Caco-2 (cell line): ENCODE results near the gene NEK7. TPM values are rescaled to one million over a fixed set of nuclear protein-coding genes. Genes with fewer than 3 reads are reported as not detected.

ENCODE experiments used
- BruUV-seq: library from RNA; stranded (reverse); fragments of 400-500 nt; replicated peaks from 2 replicates; lab custom pipeline; 2021; lab: Mats Ljungman, UMichigan
- CTCF ChIA-PET: fragments of 300-600 bp; sonication (Branson Sonifier 250); formaldehyde crosslinking; loops from one replicate; lab custom pipeline; 2022; ENCODE audit warnings: antibody characterized with exemption; lab: Charles Lee
- POLR2A ChIA-PET: fragments of 300-600 bp; sonication (Branson Sonifier 250); formaldehyde crosslinking; loops from one replicate; lab custom pipeline; 2022; ENCODE audit warnings: antibody characterized with exemption; lab: Charles Lee
- DNase-seq, 2 experiments: peaks; one replicate each; pipeline versions ENCODE4 v3.0.0 to v3.0.0-alpha.2; 2020 to 2022
- H3K27me3 ChIP-seq: replicated peaks from 2 replicates; pipeline ENCODE4 v1.6.0; 2011; ENCODE audit warnings: low read length; ENCODE audit not compliant: control insufficient read depth, insufficient read depth
- H3K36me3 ChIP-seq: 2 replicates; pipeline ENCODE4 v1.5.1; 2011; ENCODE audit warnings: low read length; ENCODE audit not compliant: control insufficient read depth, insufficient read depth
- H3K4me1 ChIP-seq: fragments of 250-450 bp; sonication (Bioruptor Pico); 2 replicates; pipeline ENCODE4 v1.5.1; 2020; ENCODE audit warnings: mild to moderate bottlenecking
- H3K4me3 ChIP-seq: 2 replicates; pipeline ENCODE4 v1.5.1; 2011; ENCODE audit warnings: low read depth, mild to moderate bottlenecking, control low read depth, low read length
- H3K9me3 ChIP-seq: fragments of 250-450 bp; sonication (Bioruptor Pico); 2 replicates; pipeline ENCODE4 v1.5.1; 2020; ENCODE audit warnings: mild to moderate bottlenecking, moderate library complexity
- H3K27ac Mint-ChIP-seq: one replicate; pipeline ENCODE4 v1.8.0; 2022; ENCODE audit warnings: mixed read lengths; ENCODE audit not compliant: unreplicated experiment
- H3K27me3 Mint-ChIP-seq: one replicate; pipeline ENCODE4 v1.8.0; 2022; ENCODE audit warnings: mixed read lengths; ENCODE audit not compliant: insufficient read depth, unreplicated experiment
- H3K36me3 Mint-ChIP-seq: one replicate; pipeline ENCODE4 v1.8.0; 2022; ENCODE audit warnings: mild to moderate bottlenecking, mixed read lengths; ENCODE audit not compliant: insufficient read depth, unreplicated experiment
- H3K4me1 Mint-ChIP-seq: one replicate; pipeline ENCODE4 v1.8.0; 2022; ENCODE audit warnings: low read depth, mixed read lengths; ENCODE audit not compliant: unreplicated experiment
- H3K4me3 Mint-ChIP-seq: one replicate; pipeline ENCODE4 v1.8.0; 2022; ENCODE audit warnings: mild to moderate bottlenecking, moderate library complexity, mixed read lengths; ENCODE audit not compliant: unreplicated experiment
- H3K9me3 Mint-ChIP-seq: one replicate; pipeline ENCODE4 v1.8.0; 2022; ENCODE audit warnings: mixed read lengths; ENCODE audit not compliant: unreplicated experiment
- CTCF ChIP-seq, 2 experiments: fragments of 200-600 bp in 1 of 2; IDR thresholded peaks; 1 replicate in 1 of 2; 2 replicates in 1 of 2; pipeline versions ENCODE4 v1.5.1 to v1.8.0; 2011 to 2022; ENCODE audit warnings: antibody characterized with exemption in 1 of 2, control low read depth in 1 of 2, inconsistent platforms in 1 of 2, low read depth in 1 of 2, low read length in 1 of 2, mild to moderate bottlenecking in 1 of 2, moderate library complexity in 1 of 2; ENCODE audit not compliant: insufficient read depth in 1 of 2, severe bottlenecking in 1 of 2, unreplicated experiment in 1 of 2
- intact Hi-C: fragments of 100-400 bp; cut with micrococcal nuclease; formaldehyde crosslinking; loops from one replicate; pipeline ENCODE4 v1.10.0; 2022; ENCODE audit not compliant: unreplicated experiment
- total RNA-seq: library from RNA; stranded (reverse); gene quantifications from 2 replicates; pipeline ENCODE4 v1.2.3, GENCODE V29; 2022

The NEK7 gene
- total RNA-seq, 1 experiment from 2014 or later, result 56.1 TPM

DNA sequence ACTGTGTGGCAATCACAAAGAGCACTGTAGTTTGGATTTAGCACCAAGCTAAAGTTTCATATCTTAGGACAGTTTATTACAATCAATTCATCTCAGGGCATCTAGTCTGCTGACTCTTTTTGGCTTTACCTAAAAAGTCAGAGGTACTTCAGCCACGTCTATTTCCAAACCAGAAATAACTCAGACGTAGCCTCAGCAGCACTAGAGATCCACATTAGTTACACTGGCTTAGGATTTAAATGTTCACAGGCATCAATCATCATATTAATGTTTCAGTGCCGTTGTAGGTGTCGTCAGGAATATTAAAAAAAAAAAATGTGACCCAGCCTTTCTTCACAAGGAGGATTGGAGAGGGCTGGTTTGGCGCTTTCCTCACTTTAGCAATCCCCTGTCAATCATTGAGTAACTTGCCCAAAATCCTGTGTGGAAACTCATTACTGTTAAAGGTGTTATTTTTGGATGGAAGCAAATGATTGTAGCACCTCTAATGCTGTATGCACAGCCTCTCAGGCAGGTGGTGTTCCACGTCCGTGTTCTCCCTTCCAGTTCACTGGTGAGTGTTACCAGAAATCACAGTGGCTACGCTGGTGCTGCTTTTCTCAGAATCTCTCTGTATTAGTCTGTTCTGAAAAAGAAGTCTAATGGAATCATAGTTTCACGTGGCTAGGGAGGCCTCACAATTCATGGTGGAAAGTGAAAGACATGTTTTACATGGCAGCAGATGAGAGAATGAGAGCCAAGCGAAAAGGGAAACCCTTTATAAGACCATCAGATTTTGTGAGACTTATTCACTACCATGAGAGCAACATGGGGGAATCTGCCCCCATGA lies 45.4 kb downstream of the NEK7 start:
- no peak for TF ChIP-seq CTCF (IDR thresholded peaks at IDR 0.05; ENCODE audit: insufficient read depth in 1 of 2, low read depth in 1 of 2, low read length in 1 of 2, severe bottlenecking in 1 of 2, unreplicated experiment in 1 of 2)
- BruUV-seq, result no TSS peak
- no peaks in the 10 kb centered on the region for H3K36me3 Mint-ChIP-seq
- H3K4me1 Mint-ChIP-seq, result no peaks in the 10 kb centered on the region
- no peak overlapping the region for H3K4me3 ChIP-seq
- no peaks in the 10 kb centered on the region for H3K9me3 Mint-ChIP-seq
- H3K9me3 ChIP-seq, result no peaks in the 10 kb centered on the region
- ChIA-PET POLR2A (no interaction called here), CTCF (no interaction called here)
- no peak for DNase-seq
- H3K4me3 Mint-ChIP-seq, result no peak overlapping the region
- peak overlapping the region; percentile 25 for H3K27ac Mint-ChIP-seq
- H3K36me3 ChIP-seq, result no peaks in the 10 kb centered on the region
- H3K4me1 ChIP-seq, result no peaks in the 10 kb centered on the region
- no peaks in the 10 kb centered on the region for H3K27me3 ChIP-seq
- H3K27me3 Mint-ChIP-seq, result no peaks in the 10 kb centered on the region
- intact Hi-C loops, result no loop called here

- H3K27me3 ChIP-seq, result no peaks in the 10 kb centered on the region
- TF ChIP-seq CTCF (IDR thresholded peaks at IDR 0.05; ENCODE audit: insufficient read depth in 1 of 2, low read depth in 1 of 2, low read length in 1 of 2, severe bottlenecking in 1 of 2, unreplicated experiment in 1 of 2), result no peak
- intact Hi-C loops, result no loop called here
- POLR2A ChIA-PET, result no interaction called here
- Mint-ChIP-seq H3K36me3 (no peaks in the 10 kb centered on the region), H3K4me1 (no peaks in the 10 kb centered on the region), H3K27ac (no peak overlapping the region), H3K9me3 (no peaks in the 10 kb centered on the region), H3K27me3 (no peaks in the 10 kb centered on the region), H3K4me3 (no peak overlapping the region)
- CTCF ChIA-PET, result no interaction called here
- H3K4me3 ChIP-seq, result no peak overlapping the region
- H3K4me1 ChIP-seq, result no peaks in the 10 kb centered on the region
- DNase-seq, result no peak
- no TSS peak for BruUV-seq
- no peaks in the 10 kb centered on the region for H3K36me3 ChIP-seq
- no peaks in the 10 kb centered on the region for H3K9me3 ChIP-seq
Observed at GRCh38 chr1:198203434-198203833, 46.6 kb downstream of the NEK7 start.

GRCh38 chr1:198205016-198205684 lies 48.4 kb downstream of the NEK7 start:
- H3K9me3 Mint-ChIP-seq, result no peaks in the 10 kb centered on the region
- no peak overlapping the region for H3K27ac Mint-ChIP-seq
- no TSS peak for BruUV-seq
- Histone ChIP-seq H3K36me3 (no peaks in the 10 kb centered on the region), H3K27me3 (no peaks in the 10 kb centered on the region), H3K9me3 (no peaks in the 10 kb centered on the region), H3K4me3 (no peak overlapping the region), H3K4me1 (no peaks in the 10 kb centered on the region)
- intact Hi-C loops, result no loop called here
- TF ChIP-seq CTCF (IDR thresholded peaks at IDR 0.05; ENCODE audit: insufficient read depth in 1 of 2, low read depth in 1 of 2, low read length in 1 of 2, severe bottlenecking in 1 of 2, unreplicated experiment in 1 of 2), result no peak
- no peaks in the 10 kb centered on the region for H3K36me3 Mint-ChIP-seq
- ChIA-PET CTCF (no interaction called here), POLR2A (no interaction called here)
- H3K4me3 Mint-ChIP-seq, result no peak overlapping the region
- no peaks in the 10 kb centered on the region for H3K27me3 Mint-ChIP-seq
- no peak for DNase-seq
- H3K4me1 Mint-ChIP-seq, result no peaks in the 10 kb centered on the region
